IMR-90 (cell line): ENCODE measurements around the gene FRMPD4. TPM values are rescaled to one million over a fixed set of nuclear protein-coding genes. Genes with fewer than 3 reads are reported as not detected.

ENCODE experiments used
- ATAC-seq: fragments of 200-7000 bp; cut with Tn5 transposase; 2 replicates; pipeline ENCODE4 v1.9.1; 2020; ENCODE audit warnings: low read depth, mild to moderate bottlenecking, moderate library complexity
- BruUV-seq: library from RNA; stranded (reverse); fragments of 400-500 nt; replicated peaks from 2 replicates; lab custom pipeline; 2021; lab: Mats Ljungman, UMichigan
- CTCF ChIA-PET: fragments of 300-600 bp; formaldehyde crosslinking; extraction: SDS; loops from one replicate; lab custom pipeline; 2021; ENCODE audit warnings: antibody characterized with exemption; lab: Yijun Ruan, JAX
- POLR2A ChIA-PET: fragments of 300-600 bp; sonication (Branson Sonifier 250); formaldehyde crosslinking; loops from one replicate; lab custom pipeline; 2022; ENCODE audit warnings: antibody characterized with exemption; ENCODE audit not compliant: unreplicated experiment; lab: Charles Lee
- DNase-seq: peaks from one replicate; pipeline ENCODE4 v3.0.0; 2013
- H2AFZ ChIP-seq: replicated peaks from 2 replicates; pipeline ENCODE3; 2013; ENCODE audit warnings: low read length, mild to moderate bottlenecking; ENCODE audit not compliant: poor library complexity
- H2AK5ac ChIP-seq: 2 replicates; pipeline ENCODE4 v1.6.1; 2013; ENCODE audit warnings: low read depth, low read length, inconsistent platforms
- H2AK9ac ChIP-seq: replicated peaks from 2 replicates; pipeline ENCODE3; 2013; ENCODE audit warnings: mild to moderate bottlenecking, low read depth, low read length, moderate library complexity; ENCODE audit not compliant: poor library complexity
- H2BK120ac ChIP-seq: 2 replicates; pipeline ENCODE4 v1.6.1; 2013; ENCODE audit warnings: low read depth, low read length, inconsistent platforms
- H2BK15ac ChIP-seq: 3 replicates; pipeline ENCODE4 v1.6.1; 2013; ENCODE audit warnings: low read depth, low read length, inconsistent platforms
- H2BK20ac ChIP-seq: 2 replicates; pipeline ENCODE4 v1.6.1; 2013; ENCODE audit warnings: low read depth, mild to moderate bottlenecking, inconsistent platforms, low read length, moderate library complexity
- H2BK5ac ChIP-seq: 2 replicates; pipeline ENCODE4 v1.6.1; 2013; ENCODE audit warnings: mild to moderate bottlenecking, low read depth, low read length, inconsistent platforms; ENCODE audit not compliant: poor library complexity, severe bottlenecking
- H3K14ac ChIP-seq: replicated peaks from 2 replicates; pipeline ENCODE4 v1.6.1; 2013; ENCODE audit warnings: low read depth, low read length, inconsistent platforms
- H3K18ac ChIP-seq: 2 replicates; pipeline ENCODE4 v1.6.1; 2013; ENCODE audit warnings: low read depth, low read length, control low read depth
- H3K23ac ChIP-seq: 2 replicates; pipeline ENCODE4 v1.6.1; 2013; ENCODE audit warnings: low read depth, low read length, inconsistent platforms
- H3K27ac ChIP-seq: 2 replicates; pipeline ENCODE4 v1.5.1; 2013; ENCODE audit warnings: mild to moderate bottlenecking, control low read depth, low read length; ENCODE audit not compliant: insufficient read depth
- H3K27me3 ChIP-seq: 2 replicates; pipeline ENCODE4 v1.6.1; 2013; ENCODE audit warnings: low read length; ENCODE audit not compliant: control insufficient read depth, insufficient read depth
- H3K36me3 ChIP-seq: 2 replicates; pipeline ENCODE4 v1.6.1; 2013; ENCODE audit warnings: low read length, mixed read lengths; ENCODE audit not compliant: control insufficient read depth, insufficient read depth
- H3K4ac ChIP-seq: 2 replicates; pipeline ENCODE4 v1.6.1; 2013; ENCODE audit warnings: low read depth, low read length, inconsistent platforms
- H3K4me1 ChIP-seq: 2 replicates; pipeline ENCODE4 v1.6.1; 2013; ENCODE audit warnings: low read length, mixed read lengths; ENCODE audit not compliant: control insufficient read depth, insufficient read depth
- H3K4me2 ChIP-seq: 2 replicates; pipeline ENCODE4 v1.6.1; 2013; ENCODE audit warnings: low read depth, mild to moderate bottlenecking, control low read depth, low read length, moderate library complexity
- H3K4me3 ChIP-seq: 2 replicates; pipeline ENCODE4 v1.5.1; 2013; ENCODE audit warnings: low read depth, mild to moderate bottlenecking, control low read depth, low read length, moderate library complexity; ENCODE audit not compliant: insufficient read depth
- H3K56ac ChIP-seq: 2 replicates; pipeline ENCODE4 v1.6.1; 2013; ENCODE audit warnings: low read length, inconsistent platforms; ENCODE audit not compliant: insufficient read depth; ENCODE audit errors: extremely low read depth
- H3K79me1 ChIP-seq, 2 experiments: 2 replicates each; pipeline ENCODE4 v1.6.1; 2013; ENCODE audit warnings: low read length in 2 of 2, inconsistent platforms in 1 of 2, low read depth in 1 of 2
- H3K9ac ChIP-seq: 2 replicates; pipeline ENCODE4 v1.6.1; 2013; ENCODE audit warnings: low read depth, low read length, control low read depth
- H3K9me1 ChIP-seq: 2 replicates; pipeline ENCODE4 v1.6.1; 2013; ENCODE audit warnings: low read length, inconsistent platforms; ENCODE audit not compliant: insufficient read depth
- H3K9me3 ChIP-seq: 2 replicates; pipeline ENCODE4 v1.6.1; 2013; ENCODE audit warnings: low read length; ENCODE audit not compliant: control insufficient read depth, insufficient read depth
- H4K20me1 ChIP-seq: 2 replicates; pipeline ENCODE4 v1.6.1; 2013; ENCODE audit warnings: low read length, inconsistent platforms; ENCODE audit not compliant: insufficient read depth
- H4K5ac ChIP-seq: 2 replicates; pipeline ENCODE4 v1.6.1; 2013; ENCODE audit warnings: mild to moderate bottlenecking, low read depth, low read length, control low read depth
- H4K8ac ChIP-seq, 2 experiments: 2 replicates each; pipeline ENCODE4 v1.6.1; 2013; ENCODE audit warnings: low read depth in 2 of 2, low read length in 2 of 2, control low read depth in 1 of 2, inconsistent platforms in 1 of 2
- H4K91ac ChIP-seq: 2 replicates; pipeline ENCODE4 v1.6.1; 2013; ENCODE audit warnings: low read depth, low read length, inconsistent platforms; ENCODE audit not compliant: insufficient read depth
- BHLHE40 ChIP-seq: fragments of 150-350 bp; IDR thresholded peaks from 2 replicates; pipeline ENCODE4 v1.6.1; 2016; ENCODE audit warnings: mild to moderate bottlenecking, low read depth, low read length
- CEBPB ChIP-seq: IDR thresholded peaks from 2 replicates; pipeline ENCODE4 v1.6.1; 2012; ENCODE audit warnings: low read depth, low read length, improper control_type of control experiment
- CHD1 ChIP-seq: IDR thresholded peaks from 2 replicates; pipeline ENCODE4 v1.6.1; 2012; ENCODE audit warnings: low read depth, low read length, improper control_type of control experiment
- CTCF ChIP-seq: conservative IDR thresholded peaks from 2 replicates; pipeline ENCODE4 v1.5.1; 2012; ENCODE audit warnings: mild to moderate bottlenecking, low read depth, low read length, improper control_type of control experiment
- MAFK ChIP-seq: IDR thresholded peaks from 2 replicates; pipeline ENCODE4 v1.6.1; 2012; ENCODE audit warnings: low read depth, low read length, improper control_type of control experiment
- MAZ ChIP-seq: IDR thresholded peaks from 2 replicates; pipeline ENCODE4 v1.6.1; 2012; ENCODE audit warnings: low read depth, mild to moderate bottlenecking, low read length, improper control_type of control experiment, moderate library complexity, borderline replicate concordance
- MXI1 ChIP-seq: IDR thresholded peaks from 2 replicates; pipeline ENCODE4 v1.6.1; 2012; ENCODE audit warnings: low read depth, mild to moderate bottlenecking, low read length, moderate library complexity, borderline replicate concordance
- NFE2L2 ChIP-seq: fragments of 150-350 bp; IDR thresholded peaks from 2 replicates; pipeline ENCODE4 v1.6.1; 2016; ENCODE audit warnings: low read depth, mild to moderate bottlenecking, low read length
- WGBS, 2 experiments: methylation state at CpG; one replicate each; pipeline versions ENCODE4 v1.1.5 to v1.1.7; 2013; ENCODE audit warnings: missing lambda C conversion rate in 2 of 2; ENCODE audit not compliant: insufficient read length in 1 of 2; ENCODE audit errors: extremely low coverage in 2 of 2; 5-methylcytosine and 5-hydroxymethylcytosine counted together
- dilution Hi-C: fragments of 300-500 bp; cut with HindIII; formaldehyde crosslinking; loops from one replicate; pipeline ENCODE4 v1.14.3; 2018; ENCODE audit warnings: low sequenced_read_pairs; ENCODE audit not compliant: unreplicated experiment
- in situ Hi-C: fragments of 300-500 bp; cut with MboI; formaldehyde crosslinking; loops from 3 replicates; pipeline ENCODE4 v1.14.3; 2019; ENCODE audit warnings: low sequenced_read_pairs, inconsistent platforms, mixed read lengths
- intact Hi-C: fragments of 100-400 bp; cut with micrococcal nuclease; formaldehyde crosslinking; loops from 2 replicates; pipeline ENCODE4 v1.10.0; 2022
- polyA plus RNA-seq, 3 experiments: library from polyadenylated mRNA; depleted of rRNA; stranded (reverse); fragments of >200 nt; gene quantifications; 2 replicates each; pipeline ENCODE4 v1.2.3, GENCODE V29; 2012; ENCODE audit warnings: low replicate concordance in 1 of 3
- total RNA-seq: library from RNA; depleted of rRNA; stranded (reverse); fragments of >200 nt; gene quantifications from 2 replicates; pipeline ENCODE4 v1.2.3, GENCODE V29; 2012

The FRMPD4 gene
- total and polyA plus RNA-seq, 2 of the 4 experiments (the other 2 are of a cell fraction) = 0.53 to 1.1 TPM

GRCh38 chrX:12614266-12614665 lies 476.0 kb downstream of the FRMPD4 start:
- Histone ChIP-seq H3K27me3 (no peaks in the 10 kb centered on the region), H3K4me3 (no peak overlapping the region), H2BK15ac (no peak overlapping the region), H3K9me1 (no peaks in the 10 kb centered on the region), H2AFZ (no peak overlapping the region), H3K36me3 (no peaks in the 10 kb centered on the region), H2BK5ac (no peak overlapping the region), H3K79me1 (no peaks in the 10 kb centered on the region), H3K14ac (no peak overlapping the region), H3K18ac (no peak overlapping the region), H2AK9ac (no peak overlapping the region), H3K9ac (no peak overlapping the region), H3K27ac (no peak overlapping the region), H3K4me2 (no peak overlapping the region), H3K4me1 (no peaks in the 10 kb centered on the region), H3K23ac (no peak overlapping the region), H3K56ac (no peak overlapping the region), H2BK120ac (no peak overlapping the region), H4K5ac (no peak overlapping the region), H3K4ac (no peak overlapping the region), H4K8ac (no peak overlapping the region), H2BK20ac (no peak overlapping the region), H2AK5ac (no peak overlapping the region), H3K9me3 (peaks cover 2% of the 10 kb centered on the region), H4K20me1 (no peaks in the 10 kb centered on the region), H4K91ac (no peak overlapping the region)
- intact Hi-C loops = no loop called here
- ChIA-PET POLR2A (no interaction called here), CTCF (no interaction called here)
- in situ Hi-C loops = no loop called here
- TF ChIP-seq NFE2L2 (no peak), CHD1 (no peak), CTCF (no peak), MAFK (no peak), BHLHE40 (no peak), CEBPB (no peak), MAZ (no peak), MXI1 (no peak)
- dilution Hi-C loops = no loop called here
- BruUV-seq = no TSS peak
- ATAC-seq = no peak
- WGBS, 2 experiments = 71% methylated on average over 5 of the region's 5 CpGs; no CpG with 5 or more reads in 1 of the 2 experiments
- DNase-seq = no peak
